K562 (cell line): ENCODE data around the gene ACSL6. TPM values are rescaled to one million over a fixed set of nuclear protein-coding genes. Genes with fewer than 3 reads are reported as not detected.
A peak's percentile ranks its signal among the peaks of the same experiment; 100 is the strongest.

Experiments
- ATAC-seq: fragments of 200-7000 bp; cut with Tn5 transposase; 3 replicates; pipeline ENCODE4 v1.9.1; 2020; ENCODE audit warnings: moderate library complexity
- BruUV-seq: library from RNA; stranded (reverse); fragments of 400-500 nt; replicated peaks from 2 replicates; lab custom pipeline; 2021; lab: Mats Ljungman, UMichigan
- CTCF ChIA-PET: fragments of 300-600 bp; formaldehyde crosslinking; extraction: SDS; loops from one replicate; lab custom pipeline; 2021; ENCODE audit warnings: low intra/inter-chr PET ratio; lab: Yijun Ruan, JAX
- POLR2A ChIA-PET: fragments of 300-600, 350-650 bp; sonication (Branson Sonifier 250); formaldehyde crosslinking; extraction: SDS; loops from one replicate; lab custom pipeline; 2021; ENCODE audit warnings: antibody characterized with exemption, inconsistent platforms; lab: Yijun Ruan, JAX
- DNase-seq, 4 experiments: peaks; one replicate each; pipeline versions ENCODE4 v3.0.0 to v3.0.0-alpha.2; 2011 to 2018; ENCODE audit warnings: low spot score in 3 of 4, mixed read lengths in 3 of 4; ENCODE audit errors: extremely low read depth in 1 of 4
- FAIRE-seq: peaks from 2 replicates; lab custom pipeline; 2011; peaks lifted over from hg19 to GRCh38; lab: Jason Lieb, UNC
- H2AFZ ChIP-seq: 2 replicates; pipeline ENCODE4 v1.6.0; 2011; ENCODE audit warnings: low read depth, low read length, control low read depth, inconsistent platforms
- H3K27ac ChIP-seq: fragments of 200-600 bp; 3 replicates; pipeline ENCODE4 v1.8.0; 2011; ENCODE audit warnings: low read depth, mild to moderate bottlenecking, control low read depth, inconsistent platforms, low read length, moderate library complexity, mixed read lengths; ENCODE audit errors: extremely low read depth
- H3K27me3 ChIP-seq, 2 experiments: fragments of 300-600 bp in 1 of 2; 2 replicates in 1 of 2; 3 replicates in 1 of 2; pipeline versions ENCODE4 v1.6.0 to v1.8.0; 2011; ENCODE audit warnings: inconsistent platforms in 2 of 2, low read length in 2 of 2, mild to moderate bottlenecking in 1 of 2, mixed read lengths in 1 of 2, moderate library complexity in 1 of 2; ENCODE audit not compliant: control insufficient read depth in 2 of 2, insufficient read depth in 2 of 2
- H3K36me3 ChIP-seq: fragments of 300-600 bp; 3 replicates; pipeline ENCODE4 v1.8.0; 2011; ENCODE audit warnings: mild to moderate bottlenecking, low read length, inconsistent platforms; ENCODE audit not compliant: control insufficient read depth, insufficient read depth
- H3K4me1 ChIP-seq, 2 experiments: fragments of 200-600 bp in 1 of 2; replicated peaks in 1 of 2; 2 replicates in 1 of 2; 3 replicates in 1 of 2; pipeline versions ENCODE4 v1.5.1 to v1.8.0; 2011; ENCODE audit warnings: inconsistent platforms in 2 of 2, low read length in 2 of 2, mild to moderate bottlenecking in 1 of 2, mixed read lengths in 1 of 2, moderate library complexity in 1 of 2; ENCODE audit not compliant: control insufficient read depth in 2 of 2, insufficient read depth in 2 of 2
- H3K4me2 ChIP-seq: 2 replicates; pipeline ENCODE4 v1.6.1; 2011; ENCODE audit warnings: low read length, control low read depth, inconsistent platforms, mixed read lengths; ENCODE audit not compliant: insufficient read depth
- H3K4me3 ChIP-seq: fragments of 200-600 bp; sonication (generic), shearing (Covaris generic); 2 replicates; pipeline ENCODE4 v1.5.1; 2016; ENCODE audit warnings: control low read depth, inconsistent platforms
- H3K79me2 ChIP-seq: fragments of 200-600 bp; 3 replicates; pipeline ENCODE4 v1.8.0; 2011; ENCODE audit warnings: low read length, inconsistent platforms; ENCODE audit not compliant: control insufficient read depth, insufficient read depth
- H3K9ac ChIP-seq, 2 experiments: 2 replicates each; pipeline versions ENCODE4 v1.6.0 to v1.6.1; 2011; ENCODE audit warnings: low read depth in 2 of 2, low read length in 2 of 2, control low read depth in 1 of 2, inconsistent platforms in 1 of 2, mild to moderate bottlenecking in 1 of 2, mixed read lengths in 1 of 2; ENCODE audit not compliant: insufficient read depth in 1 of 2
- H3K9me1 ChIP-seq: one replicate; pipeline ENCODE4 v1.6.0; 2011; ENCODE audit warnings: inconsistent platforms, mild to moderate bottlenecking, low read length, moderate library complexity; ENCODE audit not compliant: control insufficient read depth, insufficient read depth
- H3K9me3 ChIP-seq: replicated peaks from 2 replicates; pipeline ENCODE4 v1.5.1; 2011; ENCODE audit warnings: low read depth, low read length, inconsistent platforms; ENCODE audit not compliant: control insufficient read depth, insufficient read depth
- H4K20me1 ChIP-seq: replicated peaks from 2 replicates; pipeline ENCODE4 v1.6.1; 2011; ENCODE audit warnings: low read length, inconsistent platforms, mixed read lengths; ENCODE audit not compliant: control insufficient read depth, insufficient read depth
- BHLHE40 ChIP-seq: IDR thresholded peaks from 2 replicates; pipeline ENCODE4 v1.6.1; 2011; ENCODE audit warnings: low read length, improper control_type of control experiment
- CREB1 ChIP-seq, 2 experiments: sonication (generic) in 1 of 2; formaldehyde crosslinking in 1 of 2; IDR thresholded peaks; 2 replicates each; pipeline versions ENCODE4 v1.6.1 to v1.8.0; 2012 to 2022; ENCODE audit warnings: inconsistent platforms in 1 of 2, mild to moderate bottlenecking in 1 of 2, missing genetic modification reagents in 1 of 2, moderate library complexity in 1 of 2
- FIP1L1 ChIP-seq: fragments of 200-400 bp; formaldehyde crosslinking; IDR thresholded peaks from 2 replicates; pipeline ENCODE4 v1.6.1; 2018; ENCODE audit warnings: mild to moderate bottlenecking, low read depth, low read length; ENCODE audit not compliant: poor library complexity, severe bottlenecking
- HNRNPK ChIP-seq: fragments of 200-400 bp; formaldehyde crosslinking; IDR thresholded peaks from one replicate; pipeline ENCODE4 v1.6.1; 2018; ENCODE audit warnings: mild to moderate bottlenecking, low read depth, low read length; ENCODE audit not compliant: poor library complexity, severe bottlenecking
- NR1H2 ChIP-seq: sonication (generic); formaldehyde crosslinking; IDR thresholded peaks from 2 replicates; pipeline ENCODE4 v1.4.0; 2020; ENCODE audit warnings: mild to moderate bottlenecking, missing genetic modification reagents
- SNIP1 ChIP-seq: fragments of 450-650 bp; IDR thresholded peaks from 2 replicates; pipeline ENCODE4 v1.7.1; 2017; ENCODE audit warnings: low read depth, mild to moderate bottlenecking
- TEAD1 ChIP-seq, 2 experiments: fragments of 450-650 bp in 1 of 2; sonication (generic) in 1 of 2; formaldehyde crosslinking; IDR thresholded peaks; 2 replicates each; pipeline versions ENCODE4 v1.4.0 to v1.8.0; 2020 to 2022; ENCODE audit warnings: mild to moderate bottlenecking in 2 of 2, missing genetic modification reagents in 1 of 2
- ZNF184 ChIP-seq: sonication (generic); formaldehyde crosslinking; IDR thresholded peaks from 2 replicates; pipeline ENCODE4 v1.5.0; 2020; ENCODE audit warnings: missing genetic modification reagents
- ZNF232 ChIP-seq: sonication (generic); formaldehyde crosslinking; IDR thresholded peaks from 2 replicates; pipeline ENCODE4 v1.8.0; 2022; ENCODE audit warnings: mild to moderate bottlenecking, missing genetic modification reagents
- ZNF766 ChIP-seq: fragments of 200-800 bp; sonication (Bioruptor generic); conservative IDR thresholded peaks from 2 replicates; pipeline ENCODE4 v1.6.1; 2016; ENCODE audit warnings: missing genetic modification characterization, missing compliant biosample characterization
- WGBS: fragments of 100-300 bp; shearing (Covaris generic); methylation state at CpG from one replicate; pipeline ENCODE4 v1.1.6; 2016; ENCODE audit warnings: low coverage, mixed read lengths; ENCODE audit not compliant: insufficient coverage; ENCODE audit errors: missing lambda C conversion rate; 5-methylcytosine and 5-hydroxymethylcytosine counted together
- in situ Hi-C: fragments of 300-500 bp; cut with MboI; formaldehyde crosslinking; loops from 4 replicates; pipeline ENCODE4 v1.15.0; 2018; ENCODE audit warnings: inconsistent platforms, mixed read lengths
- intact Hi-C: fragments of 100-400 bp; cut with micrococcal nuclease; formaldehyde crosslinking; loops from 2 replicates; pipeline ENCODE4 v1.14.2; 2022
- polyA plus RNA-seq, 8 experiments: library from polyadenylated mRNA; depleted of rRNA in 4 of 8; stranded (reverse) in 5 of 8; unstranded in 3 of 8; fragments of >200 nt; fragmentation: Nextera tagmentation in 2 of 8; fragmentation: Illumina TruSeq in 1 of 8; extraction: Ambion mirVana in 2 of 8; extraction: Trizol in 1 of 8; gene quantifications; 2 replicates each; pipeline versions ENCODE4 v1.2.1 to v1.2.3, GENCODE V29; 2011 to 2014; ENCODE audit warnings: inconsistent platforms in 1 of 8, missing spikeins in 1 of 8
- total RNA-seq, 7 experiments: library from RNA; depleted of rRNA in 6 of 7; stranded (reverse); fragments of >200 nt in 6 of 7; fragmentation: Illumina TruSeq in 2 of 7; extraction: Trizol in 2 of 7; gene quantifications; 2 replicates each; pipeline versions ENCODE4 v1.2.1 to v1.2.3, GENCODE V29; 2011 to 2021; ENCODE audit warnings: low replicate concordance in 1 of 7
- TF ChIP-seq, protein P1 (sequence below): fragments of 450-650 bp; IDR thresholded peaks from 2 replicates; pipeline ENCODE4 v1.6.1; 2016; ENCODE audit warnings: borderline replicate concordance
- TF ChIP-seq, protein P2 (sequence below): fragments of 250-450 bp; sonication (Bioruptor Pico); IDR thresholded peaks from 2 replicates; pipeline ENCODE4 v1.5.0; 2021
- TF ChIP-seq, protein P3 (sequence below): fragments of 450-650 bp; IDR thresholded peaks from 2 replicates; pipeline ENCODE4 v1.7.0; 2016; ENCODE audit warnings: borderline replicate concordance

ACSL6 gene
- total and polyA plus RNA-seq, 9 of the 15 experiments (the other 6 are each of a cell fraction or from before 2014, with no cell fraction given) = 0.50 to 1.5 (median 0.69) TPM

DNA sequence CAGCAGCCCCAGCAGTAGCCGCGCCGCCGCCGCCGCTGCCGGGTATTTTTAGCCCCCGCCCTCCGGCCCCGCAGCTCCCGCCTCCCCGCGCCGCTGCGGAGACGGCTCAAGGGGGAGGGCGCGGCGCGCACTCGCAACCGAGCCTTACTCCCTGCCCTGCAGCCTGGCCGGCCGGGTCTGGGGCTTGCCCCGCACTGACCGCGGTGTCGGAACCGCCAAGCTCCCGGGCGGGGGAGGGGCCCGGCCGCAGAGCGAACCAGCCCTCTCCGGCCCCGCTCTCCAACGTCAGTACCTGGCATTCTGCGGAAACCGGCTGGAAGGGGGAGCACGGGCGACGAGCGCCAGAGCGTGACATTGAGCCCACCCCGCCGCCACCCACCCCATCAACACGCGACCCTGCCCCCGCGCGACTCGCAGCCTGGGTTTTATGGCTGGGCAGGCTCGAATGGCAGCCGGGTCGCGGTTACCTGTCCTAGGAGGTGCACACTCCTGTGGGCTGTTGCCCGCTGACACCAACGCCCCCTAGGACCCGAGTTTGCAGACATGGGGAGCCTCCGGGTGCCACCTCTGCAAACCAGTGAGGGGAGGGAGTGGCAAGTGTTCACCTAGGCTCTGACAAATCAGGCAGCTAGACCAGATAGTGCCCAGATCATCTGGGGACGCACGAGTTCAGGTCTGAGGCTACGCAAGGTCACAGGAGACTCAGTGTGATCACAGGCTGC, at the start of gene ACSL6 (continued):
- TF ChIP-seq TEAD1 (CRISPR knock-in tag; IDR thresholded peaks at IDR 0.05) = 0 out of 4 replicates have a peak, but pooled peaks of 1 of the 2 experiments have one; percentile 23

GRCh38 chr5:132060501-132061161, 49.2 kb upstream of the ACSL6 start, which contains the start of gene IL3:
IL3 (plus strand) TSS chr5:132060655; CDS start chr5:132060707, 52 bp downstream.
- WGBS = 50% methylated on average over 16 of the region's 16 CpGs
- no peak for FAIRE-seq
- no peaks in the 10 kb centered on the region for H3K9me1 ChIP-seq
- no peak within 1 kb of the TSS for H3K4me3 ChIP-seq
- H4K20me1 ChIP-seq = no peaks in the 10 kb centered on the region
- H3K79me2 ChIP-seq = no peaks in the 10 kb centered on the region
- TF ChIP-seq CREB1 (IDR thresholded peaks at IDR 0.05) = no peak
- TF ChIP-seq CREB1 (CRISPR knock-in tag; IDR thresholded peaks at IDR 0.05) = no peak
- TF ChIP-seq ZNF184 = no peak
- TF ChIP-seq HNRNPK = no peak
- TF ChIP-seq, protein P1, sequence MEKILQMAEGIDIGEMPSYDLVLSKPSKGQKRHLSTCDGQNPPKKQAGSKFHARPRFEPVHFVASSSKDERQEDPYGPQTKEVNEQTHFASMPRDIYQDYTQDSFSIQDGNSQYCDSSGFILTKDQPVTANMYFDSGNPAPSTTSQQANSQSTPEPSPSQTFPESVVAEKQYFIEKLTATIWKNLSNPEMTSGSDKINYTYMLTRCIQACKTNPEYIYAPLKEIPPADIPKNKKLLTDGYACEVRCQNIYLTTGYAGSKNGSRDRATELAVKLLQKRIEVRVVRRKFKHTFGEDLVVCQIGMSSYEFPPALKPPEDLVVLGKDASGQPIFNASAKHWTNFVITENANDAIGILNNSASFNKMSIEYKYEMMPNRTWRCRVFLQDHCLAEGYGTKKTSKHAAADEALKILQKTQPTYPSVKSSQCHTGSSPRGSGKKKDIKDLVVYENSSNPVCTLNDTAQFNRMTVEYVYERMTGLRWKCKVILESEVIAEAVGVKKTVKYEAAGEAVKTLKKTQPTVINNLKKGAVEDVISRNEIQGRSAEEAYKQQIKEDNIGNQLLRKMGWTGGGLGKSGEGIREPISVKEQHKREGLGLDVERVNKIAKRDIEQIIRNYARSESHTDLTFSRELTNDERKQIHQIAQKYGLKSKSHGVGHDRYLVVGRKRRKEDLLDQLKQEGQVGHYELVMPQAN = no peak
- no peak for TF ChIP-seq NR1H2 (CRISPR knock-in tag)
- TF ChIP-seq ZNF232 (CRISPR knock-in tag) = no peak
- no peak for TF ChIP-seq SNIP1
- no peak for TF ChIP-seq FIP1L1
- TF ChIP-seq, protein P2, sequence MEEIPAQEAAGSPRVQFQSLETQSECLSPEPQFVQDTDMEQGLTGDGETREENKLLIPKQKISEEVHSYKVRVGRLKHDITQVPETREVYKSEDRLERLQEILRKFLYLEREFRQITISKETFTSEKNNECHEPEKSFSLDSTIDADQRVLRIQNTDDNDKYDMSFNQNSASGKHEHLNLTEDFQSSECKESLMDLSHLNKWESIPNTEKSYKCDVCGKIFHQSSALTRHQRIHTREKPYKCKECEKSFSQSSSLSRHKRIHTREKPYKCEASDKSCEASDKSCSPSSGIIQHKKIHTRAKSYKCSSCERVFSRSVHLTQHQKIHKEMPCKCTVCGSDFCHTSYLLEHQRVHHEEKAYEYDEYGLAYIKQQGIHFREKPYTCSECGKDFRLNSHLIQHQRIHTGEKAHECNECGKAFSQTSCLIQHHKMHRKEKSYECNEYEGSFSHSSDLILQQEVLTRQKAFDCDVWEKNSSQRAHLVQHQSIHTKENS = no peak
- no peak for TF ChIP-seq BHLHE40
- TF ChIP-seq ZNF766 (CRISPR knock-in tag) = no peak
- TF ChIP-seq, protein P3, sequence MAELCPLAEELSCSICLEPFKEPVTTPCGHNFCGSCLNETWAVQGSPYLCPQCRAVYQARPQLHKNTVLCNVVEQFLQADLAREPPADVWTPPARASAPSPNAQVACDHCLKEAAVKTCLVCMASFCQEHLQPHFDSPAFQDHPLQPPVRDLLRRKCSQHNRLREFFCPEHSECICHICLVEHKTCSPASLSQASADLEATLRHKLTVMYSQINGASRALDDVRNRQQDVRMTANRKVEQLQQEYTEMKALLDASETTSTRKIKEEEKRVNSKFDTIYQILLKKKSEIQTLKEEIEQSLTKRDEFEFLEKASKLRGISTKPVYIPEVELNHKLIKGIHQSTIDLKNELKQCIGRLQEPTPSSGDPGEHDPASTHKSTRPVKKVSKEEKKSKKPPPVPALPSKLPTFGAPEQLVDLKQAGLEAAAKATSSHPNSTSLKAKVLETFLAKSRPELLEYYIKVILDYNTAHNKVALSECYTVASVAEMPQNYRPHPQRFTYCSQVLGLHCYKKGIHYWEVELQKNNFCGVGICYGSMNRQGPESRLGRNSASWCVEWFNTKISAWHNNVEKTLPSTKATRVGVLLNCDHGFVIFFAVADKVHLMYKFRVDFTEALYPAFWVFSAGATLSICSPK = no peak
- no peaks in the 10 kb centered on the region for H3K36me3 ChIP-seq
- ATAC-seq = no peak
- H2AFZ ChIP-seq = no peak within 1 kb of the TSS
- H3K27me3 ChIP-seq = no peaks in the 10 kb centered on the region
- peaks cover 8 to 24% of the 10 kb centered on the region in 2 experiments; a peak in 4 of 5 replicates for H3K4me1 ChIP-seq
- intact Hi-C loops = loop anchor here (10.0 kb wide), 1 partner anchor 324 kb away; no protein-coding TSS in a partner anchor
- no TSS peak for BruUV-seq
- H3K27ac ChIP-seq = no peak within 1 kb of the TSS
- H3K9ac ChIP-seq = no peak within 1 kb of the TSS
- H3K9me3 ChIP-seq = no peaks in the 10 kb centered on the region
- no peak within 1 kb of the TSS for H3K4me2 ChIP-seq
- no peak for DNase-seq
- in situ Hi-C loops = loop anchor here (25.0 kb wide), 1 partner anchor 327 kb away; no protein-coding TSS in a partner anchor
- ChIA-PET POLR2A (interaction anchor here (1.0 to 1.3 kb wide), 3 partner anchors 10 to 68 kb away, joined by 3 read pairs; no protein-coding TSS in a partner anchor), CTCF (no interaction called here)
